Measurements from ENCODE around the gene TACC2. TPM values are rescaled to one million over a fixed set of nuclear protein-coding genes. Genes with fewer than 3 reads are reported as not detected.

TACC2 gene
- total and polyA plus RNA-seq, 2 experiments from 2014 or later: 30.8 to 35.9 TPM

- Histone ChIP-seq H3K27me3 (ENCODE audit: insufficient read depth) (no peaks in the 10 kb centered on the region), H2AFZ (no peak overlapping the region), H4K20me1 (replicated peaks; ENCODE audit: insufficient read depth) (peaks cover 4% of the 10 kb centered on the region; the same call in 1 of the 2 replicates), H3K27ac (ENCODE audit: low read depth) (peak overlapping the region; percentile 87), H3K4me2 (peak overlapping the region; percentile 28), H3K36me3 (ENCODE audit: insufficient read depth) (no peaks in the 10 kb centered on the region), H3F3A (replicated peaks; ENCODE audit: low read depth) (no peaks in the 10 kb centered on the region; the same call in 1 of the 2 replicates), H3K4me3 (no peak overlapping the region), H3K79me2 (replicated peaks; ENCODE audit: insufficient read depth) (peaks cover 88% of the 10 kb centered on the region), H3K9me2 (ENCODE audit: insufficient read depth) (no peaks in the 10 kb centered on the region), H3K4me1 (ENCODE audit: insufficient read depth) (peaks cover 57% of the 10 kb centered on the region)
- Mint-ChIP-seq H3K27ac (peak overlapping the region; percentile 84), H3K4me1 (peaks cover 80% of the 10 kb centered on the region), H3K9me3 (no peaks in the 10 kb centered on the region), H3K4me3 (peak overlapping the region; percentile 10; the same call in 1 of the 3 replicates), H3K27me3 (ENCODE audit: insufficient read depth, low read depth, poor library complexity) (peaks cover 9% of the 10 kb centered on the region), H3K36me3 (ENCODE audit: low read depth) (peaks cover 5% of the 10 kb centered on the region; the same call in 1 of the 3 replicates)
- no peak for DNase-seq (ENCODE audit: low spot score)
- ATAC-seq: no peak
- TF ChIP-seq, protein P1, sequence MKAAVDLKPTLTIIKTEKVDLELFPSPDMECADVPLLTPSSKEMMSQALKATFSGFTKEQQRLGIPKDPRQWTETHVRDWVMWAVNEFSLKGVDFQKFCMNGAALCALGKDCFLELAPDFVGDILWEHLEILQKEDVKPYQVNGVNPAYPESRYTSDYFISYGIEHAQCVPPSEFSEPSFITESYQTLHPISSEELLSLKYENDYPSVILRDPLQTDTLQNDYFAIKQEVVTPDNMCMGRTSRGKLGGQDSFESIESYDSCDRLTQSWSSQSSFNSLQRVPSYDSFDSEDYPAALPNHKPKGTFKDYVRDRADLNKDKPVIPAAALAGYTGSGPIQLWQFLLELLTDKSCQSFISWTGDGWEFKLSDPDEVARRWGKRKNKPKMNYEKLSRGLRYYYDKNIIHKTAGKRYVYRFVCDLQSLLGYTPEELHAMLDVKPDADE (IDR thresholded peaks at IDR 0.05): no peak
- no peak for TF ChIP-seq ZNF331 (CRISPR knock-in tag; IDR thresholded peaks at IDR 0.05; ENCODE audit: low read depth)
- TF ChIP-seq, protein P2, sequence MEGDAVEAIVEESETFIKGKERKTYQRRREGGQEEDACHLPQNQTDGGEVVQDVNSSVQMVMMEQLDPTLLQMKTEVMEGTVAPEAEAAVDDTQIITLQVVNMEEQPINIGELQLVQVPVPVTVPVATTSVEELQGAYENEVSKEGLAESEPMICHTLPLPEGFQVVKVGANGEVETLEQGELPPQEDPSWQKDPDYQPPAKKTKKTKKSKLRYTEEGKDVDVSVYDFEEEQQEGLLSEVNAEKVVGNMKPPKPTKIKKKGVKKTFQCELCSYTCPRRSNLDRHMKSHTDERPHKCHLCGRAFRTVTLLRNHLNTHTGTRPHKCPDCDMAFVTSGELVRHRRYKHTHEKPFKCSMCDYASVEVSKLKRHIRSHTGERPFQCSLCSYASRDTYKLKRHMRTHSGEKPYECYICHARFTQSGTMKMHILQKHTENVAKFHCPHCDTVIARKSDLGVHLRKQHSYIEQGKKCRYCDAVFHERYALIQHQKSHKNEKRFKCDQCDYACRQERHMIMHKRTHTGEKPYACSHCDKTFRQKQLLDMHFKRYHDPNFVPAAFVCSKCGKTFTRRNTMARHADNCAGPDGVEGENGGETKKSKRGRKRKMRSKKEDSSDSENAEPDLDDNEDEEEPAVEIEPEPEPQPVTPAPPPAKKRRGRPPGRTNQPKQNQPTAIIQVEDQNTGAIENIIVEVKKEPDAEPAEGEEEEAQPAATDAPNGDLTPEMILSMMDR (conservative IDR thresholded peaks at IDR 0.05; ENCODE audit: low read depth in 2 of 2): no peak
- TF ChIP-seq JUNB (IDR thresholded peaks at IDR 0.05; ENCODE audit: unreplicated experiment): no peak
- TF ChIP-seq, protein P3, sequence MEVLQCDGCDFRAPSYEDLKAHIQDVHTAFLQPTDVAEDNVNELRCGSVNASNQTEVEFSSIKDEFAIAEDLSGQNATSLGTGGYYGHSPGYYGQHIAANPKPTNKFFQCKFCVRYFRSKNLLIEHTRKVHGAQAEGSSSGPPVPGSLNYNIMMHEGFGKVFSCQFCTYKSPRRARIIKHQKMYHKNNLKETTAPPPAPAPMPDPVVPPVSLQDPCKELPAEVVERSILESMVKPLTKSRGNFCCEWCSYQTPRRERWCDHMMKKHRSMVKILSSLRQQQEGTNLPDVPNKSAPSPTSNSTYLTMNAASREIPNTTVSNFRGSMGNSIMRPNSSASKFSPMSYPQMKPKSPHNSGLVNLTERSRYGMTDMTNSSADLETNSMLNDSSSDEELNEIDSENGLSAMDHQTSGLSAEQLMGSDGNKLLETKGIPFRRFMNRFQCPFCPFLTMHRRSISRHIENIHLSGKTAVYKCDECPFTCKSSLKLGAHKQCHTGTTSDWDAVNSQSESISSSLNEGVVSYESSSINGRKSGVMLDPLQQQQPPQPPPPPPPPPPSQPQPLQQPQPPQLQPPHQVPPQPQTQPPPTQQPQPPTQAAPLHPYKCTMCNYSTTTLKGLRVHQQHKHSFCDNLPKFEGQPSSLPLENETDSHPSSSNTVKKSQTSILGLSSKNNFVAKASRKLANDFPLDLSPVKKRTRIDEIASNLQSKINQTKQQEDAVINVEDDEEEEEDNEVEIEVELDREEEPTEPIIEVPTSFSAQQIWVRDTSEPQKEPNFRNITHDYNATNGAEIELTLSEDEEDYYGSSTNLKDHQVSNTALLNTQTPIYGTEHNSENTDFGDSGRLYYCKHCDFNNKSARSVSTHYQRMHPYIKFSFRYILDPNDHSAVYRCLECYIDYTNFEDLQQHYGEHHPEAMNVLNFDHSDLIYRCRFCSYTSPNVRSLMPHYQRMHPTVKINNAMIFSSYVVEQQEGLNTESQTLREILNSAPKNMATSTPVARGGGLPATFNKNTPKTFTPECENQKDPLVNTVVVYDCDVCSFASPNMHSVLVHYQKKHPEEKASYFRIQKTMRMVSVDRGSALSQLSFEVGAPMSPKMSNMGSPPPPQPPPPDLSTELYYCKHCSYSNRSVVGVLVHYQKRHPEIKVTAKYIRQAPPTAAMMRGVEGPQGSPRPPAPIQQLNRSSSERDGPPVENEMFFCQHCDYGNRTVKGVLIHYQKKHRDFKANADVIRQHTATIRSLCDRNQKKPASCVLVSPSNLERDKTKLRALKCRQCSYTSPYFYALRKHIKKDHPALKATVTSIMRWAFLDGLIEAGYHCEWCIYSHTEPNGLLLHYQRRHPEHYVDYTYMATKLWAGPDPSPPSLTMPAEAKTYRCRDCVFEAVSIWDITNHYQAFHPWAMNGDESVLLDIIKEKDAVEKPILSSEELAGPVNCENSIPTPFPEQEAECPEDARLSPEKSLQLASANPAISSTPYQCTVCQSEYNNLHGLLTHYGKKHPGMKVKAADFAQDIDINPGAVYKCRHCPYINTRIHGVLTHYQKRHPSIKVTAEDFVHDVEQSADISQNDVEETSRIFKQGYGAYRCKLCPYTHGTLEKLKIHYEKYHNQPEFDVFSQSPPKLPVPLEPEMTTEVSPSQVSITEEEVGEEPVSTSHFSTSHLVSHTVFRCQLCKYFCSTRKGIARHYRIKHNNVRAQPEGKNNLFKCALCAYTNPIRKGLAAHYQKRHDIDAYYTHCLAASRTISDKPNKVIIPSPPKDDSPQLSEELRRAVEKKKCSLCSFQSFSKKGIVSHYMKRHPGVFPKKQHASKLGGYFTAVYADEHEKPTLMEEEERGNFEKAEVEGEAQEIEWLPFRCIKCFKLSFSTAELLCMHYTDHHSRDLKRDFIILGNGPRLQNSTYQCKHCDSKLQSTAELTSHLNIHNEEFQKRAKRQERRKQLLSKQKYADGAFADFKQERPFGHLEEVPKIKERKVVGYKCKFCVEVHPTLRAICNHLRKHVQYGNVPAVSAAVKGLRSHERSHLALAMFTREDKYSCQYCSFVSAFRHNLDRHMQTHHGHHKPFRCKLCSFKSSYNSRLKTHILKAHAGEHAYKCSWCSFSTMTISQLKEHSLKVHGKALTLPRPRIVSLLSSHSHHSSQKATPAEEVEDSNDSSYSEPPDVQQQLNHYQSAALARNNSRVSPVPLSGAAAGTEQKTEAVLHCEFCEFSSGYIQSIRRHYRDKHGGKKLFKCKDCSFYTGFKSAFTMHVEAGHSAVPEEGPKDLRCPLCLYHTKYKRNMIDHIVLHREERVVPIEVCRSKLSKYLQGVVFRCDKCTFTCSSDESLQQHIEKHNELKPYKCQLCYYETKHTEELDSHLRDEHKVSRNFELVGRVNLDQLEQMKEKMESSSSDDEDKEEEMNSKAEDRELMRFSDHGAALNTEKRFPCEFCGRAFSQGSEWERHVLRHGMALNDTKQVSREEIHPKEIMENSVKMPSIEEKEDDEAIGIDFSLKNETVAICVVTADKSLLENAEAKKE (CRISPR knock-in tag; IDR thresholded peaks at IDR 0.05): no peak
- TF ChIP-seq EZH2 (IDR thresholded peaks at IDR 0.05; ENCODE audit: low read depth, unreplicated experiment): no peak
- TF ChIP-seq STAT1 (IDR thresholded peaks at IDR 0.05; ENCODE audit: unreplicated experiment): no peak
- TF ChIP-seq EZH2phosphoT487 (IDR thresholded peaks at IDR 0.05; ENCODE audit: unreplicated experiment): no peak
- TF ChIP-seq ZNF114 (CRISPR knock-in tag; IDR thresholded peaks at IDR 0.05): no peak
- no peak for TF ChIP-seq REST (IDR thresholded peaks at IDR 0.05; ENCODE audit: unreplicated experiment)
- no peak for TF ChIP-seq NANOG (IDR thresholded peaks at IDR 0.05; ENCODE audit: borderline replicate concordance)
- no peak for TF ChIP-seq POLR2AphosphoS5 (IDR thresholded peaks at IDR 0.05; ENCODE audit: low read depth)
Observed at GRCh38 chr10:122181041-122181732, 192.2 kb downstream of the TACC2 start.
